ENCODE measurements around the gene NUDT8.
"Not testable (repeated sequence)": the region's sequence is repeated elsewhere in the genome, so short reads cannot be mapped to it uniquely, and the experiment has no call there.

Gene NUDT8

DNA sequence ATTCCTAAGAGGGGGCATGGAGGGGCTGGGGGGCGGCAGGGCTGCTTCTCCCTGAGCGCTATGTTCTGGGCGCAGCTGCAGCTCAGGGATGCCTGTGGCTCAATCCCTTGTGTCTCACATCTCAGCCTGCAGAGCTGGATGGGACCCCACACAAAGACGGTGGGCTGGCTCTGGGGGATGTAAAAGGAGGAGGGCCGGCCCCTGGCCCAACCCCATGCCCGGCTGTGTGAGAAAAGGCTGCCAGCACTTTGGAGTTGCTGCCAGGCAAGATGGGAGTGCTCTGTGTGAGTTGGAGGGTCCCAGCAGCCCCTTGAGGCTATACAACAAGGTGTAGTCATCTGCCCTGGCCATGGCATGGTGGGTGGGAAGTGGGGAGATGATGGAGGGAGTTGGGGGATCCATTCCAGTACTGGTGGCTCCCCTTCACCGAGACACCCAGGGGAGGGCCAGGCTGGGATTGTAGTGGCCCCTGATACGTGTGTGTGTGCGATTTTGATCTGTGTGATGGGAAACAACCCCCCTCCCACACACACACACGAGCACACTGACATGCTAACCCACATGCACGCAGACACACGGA lies 11.1 kb upstream of the NUDT8 start:
- TF ChIP-seq, protein P1, sequence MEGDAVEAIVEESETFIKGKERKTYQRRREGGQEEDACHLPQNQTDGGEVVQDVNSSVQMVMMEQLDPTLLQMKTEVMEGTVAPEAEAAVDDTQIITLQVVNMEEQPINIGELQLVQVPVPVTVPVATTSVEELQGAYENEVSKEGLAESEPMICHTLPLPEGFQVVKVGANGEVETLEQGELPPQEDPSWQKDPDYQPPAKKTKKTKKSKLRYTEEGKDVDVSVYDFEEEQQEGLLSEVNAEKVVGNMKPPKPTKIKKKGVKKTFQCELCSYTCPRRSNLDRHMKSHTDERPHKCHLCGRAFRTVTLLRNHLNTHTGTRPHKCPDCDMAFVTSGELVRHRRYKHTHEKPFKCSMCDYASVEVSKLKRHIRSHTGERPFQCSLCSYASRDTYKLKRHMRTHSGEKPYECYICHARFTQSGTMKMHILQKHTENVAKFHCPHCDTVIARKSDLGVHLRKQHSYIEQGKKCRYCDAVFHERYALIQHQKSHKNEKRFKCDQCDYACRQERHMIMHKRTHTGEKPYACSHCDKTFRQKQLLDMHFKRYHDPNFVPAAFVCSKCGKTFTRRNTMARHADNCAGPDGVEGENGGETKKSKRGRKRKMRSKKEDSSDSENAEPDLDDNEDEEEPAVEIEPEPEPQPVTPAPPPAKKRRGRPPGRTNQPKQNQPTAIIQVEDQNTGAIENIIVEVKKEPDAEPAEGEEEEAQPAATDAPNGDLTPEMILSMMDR (IDR thresholded peaks at IDR 0.05; ENCODE audit: control insufficient read depth, insufficient read depth, low read depth, low read length, missing control alignments) = no peak
- DNase-seq (ENCODE audit: low read depth) = no peak
- H3K4me3 ChIP-seq (ENCODE audit: control insufficient read depth, low read depth, low read length) = no peak overlapping the region

DNA sequence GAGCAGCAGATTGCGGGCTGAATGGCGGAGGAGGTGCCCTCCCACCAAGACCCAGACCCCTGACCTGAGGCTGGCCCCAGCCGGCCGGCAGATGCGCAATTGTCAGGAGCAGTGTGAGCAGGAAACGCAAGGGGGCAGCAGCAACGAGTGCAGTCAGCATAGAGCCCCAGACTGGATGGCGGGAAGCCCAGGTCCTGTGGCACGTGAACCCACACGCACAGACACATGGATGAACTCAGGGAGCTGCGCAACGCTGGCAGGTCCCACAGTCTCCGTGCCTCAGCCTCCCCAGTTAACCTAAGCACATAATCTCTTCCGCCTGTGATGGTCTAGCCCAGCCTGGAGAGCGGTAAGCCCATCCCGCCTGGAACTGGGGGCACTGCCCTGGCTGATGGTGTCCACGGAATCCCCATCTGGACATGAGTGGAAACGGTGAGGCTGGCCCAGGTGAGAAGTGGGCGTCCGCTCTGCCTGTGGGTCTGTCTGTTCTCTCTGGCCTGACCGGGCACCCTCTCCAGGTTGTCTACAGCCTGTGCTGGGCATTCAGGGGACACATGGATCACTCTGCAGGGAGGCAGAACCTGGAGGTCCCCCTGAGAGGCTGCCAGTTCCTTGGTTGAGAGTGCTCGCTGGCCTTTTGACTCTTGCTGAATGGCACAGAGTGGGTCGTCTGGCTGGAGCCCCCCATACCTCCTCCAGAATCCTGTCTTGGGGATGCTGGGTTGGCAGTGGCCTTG lies 10.5 kb upstream of the NUDT8 start:
- no peak for DNase-seq (ENCODE audit: low read depth)
- no peak overlapping the region for H3K4me3 ChIP-seq (ENCODE audit: control insufficient read depth, low read depth, low read length)
- TF ChIP-seq, protein P1 (IDR thresholded peaks at IDR 0.05; ENCODE audit: control insufficient read depth, insufficient read depth, low read depth, low read length, missing control alignments) = peak; percentile 75

DNA sequence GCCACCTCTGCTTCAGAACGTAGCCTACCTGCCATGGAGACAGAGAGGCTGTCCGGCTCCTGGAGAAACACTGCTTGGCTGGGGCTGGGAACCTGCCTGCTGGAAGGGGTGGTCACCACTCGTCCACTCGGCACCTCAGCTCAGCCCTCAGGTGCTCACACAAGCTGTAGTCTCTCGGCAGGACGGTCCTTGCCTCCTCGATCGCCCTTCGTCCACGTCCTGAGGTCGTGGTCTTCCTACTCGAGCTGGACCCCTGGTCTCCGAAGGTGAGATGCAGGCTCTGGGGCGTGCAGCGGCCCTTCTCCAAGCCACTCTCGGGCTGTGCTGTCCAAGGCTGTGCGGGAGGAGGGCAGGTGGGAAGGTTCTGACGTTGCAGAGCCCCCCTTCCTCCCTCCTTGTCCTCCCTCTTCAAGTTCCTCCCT lies 9.7 kb upstream of the NUDT8 start, which contains the start of gene TBX10:
Gene TBX10, minus strand, starts transcription at position 326 of the 422 bp plus-strand sequence. Its CDS starts 291 bp downstream, at position 35.
- no peak within 1 kb of the TSS for H3K4me3 ChIP-seq (ENCODE audit: control insufficient read depth, low read depth, low read length)
- TF ChIP-seq, protein P1 (IDR thresholded peaks at IDR 0.05; ENCODE audit: control insufficient read depth, insufficient read depth, low read depth, low read length, missing control alignments) = no peak
- no peak for DNase-seq (ENCODE audit: low read depth)

DNA sequence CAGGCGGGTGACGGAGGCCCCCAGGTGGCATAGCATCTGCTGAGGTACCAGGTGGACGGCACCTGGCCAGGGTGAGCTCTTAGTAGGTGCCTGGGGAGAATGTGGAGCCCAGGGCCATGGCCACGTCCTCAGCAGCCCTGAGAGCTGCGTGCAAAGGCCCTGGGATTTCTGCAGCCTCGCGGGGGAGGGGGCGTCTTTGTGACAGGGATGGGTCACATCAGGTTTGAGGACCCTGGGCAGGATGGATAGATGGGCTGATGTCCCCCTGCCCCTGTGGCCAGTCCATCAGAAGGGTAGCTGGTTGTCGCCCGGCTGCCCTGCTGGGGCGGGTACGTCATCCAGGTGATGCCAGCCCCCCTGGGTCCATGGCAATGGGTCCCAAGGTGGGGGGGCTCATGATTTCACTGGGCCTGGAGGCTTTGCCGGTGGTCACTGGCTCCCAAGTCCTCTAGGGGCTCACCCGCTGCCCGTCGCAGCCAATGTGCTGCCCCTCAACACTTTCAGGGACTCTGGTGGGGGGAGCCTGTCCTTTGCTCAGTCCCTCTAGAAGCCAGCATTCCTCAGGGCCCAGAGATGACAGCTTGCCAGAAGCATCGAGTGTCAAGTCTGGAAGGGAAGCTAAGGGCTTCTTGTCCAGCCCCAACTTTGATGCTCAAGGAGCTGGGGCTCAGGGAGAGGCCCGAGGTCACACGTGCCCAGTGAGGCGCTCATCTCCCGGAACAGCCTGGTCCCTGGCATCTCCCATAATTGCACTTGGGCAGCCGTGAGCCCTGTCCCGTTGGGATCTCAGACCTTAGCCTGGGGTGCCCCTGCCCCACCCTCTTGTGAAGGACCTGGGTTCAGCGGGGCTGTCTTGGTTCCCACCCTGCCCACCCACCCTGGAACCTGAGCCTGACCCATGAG lies 9.0 kb upstream of the NUDT8 start:
- DNase-seq (ENCODE audit: low read depth) = no peak
- H3K4me3 ChIP-seq (ENCODE audit: control insufficient read depth, low read depth, low read length) = no peak overlapping the region
- TF ChIP-seq, protein P1 (IDR thresholded peaks at IDR 0.05; ENCODE audit: control insufficient read depth, insufficient read depth, low read depth, low read length, missing control alignments) = no peak

DNA sequence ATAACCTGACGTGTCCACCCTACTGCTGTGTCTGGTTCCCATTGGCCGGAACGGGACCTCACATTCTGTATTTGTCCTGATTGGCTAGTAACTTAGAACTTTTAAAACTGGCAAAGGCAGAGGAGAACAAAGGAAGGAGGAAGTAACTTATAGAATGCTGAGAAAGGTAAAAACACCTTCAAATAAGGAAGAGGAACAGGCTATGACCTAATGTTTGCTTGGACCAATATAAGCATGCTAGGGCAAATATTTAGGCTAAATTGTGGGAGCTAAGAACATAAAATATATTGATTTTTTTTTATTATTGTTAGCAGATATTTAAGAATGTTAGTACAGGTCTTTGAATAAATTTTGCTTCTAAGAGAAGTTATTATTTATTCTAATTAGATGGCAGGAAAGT lies 7.7 kb upstream of the NUDT8 start:
- DNase-seq (ENCODE audit: low read depth) = not testable (repeated sequence)

DNA sequence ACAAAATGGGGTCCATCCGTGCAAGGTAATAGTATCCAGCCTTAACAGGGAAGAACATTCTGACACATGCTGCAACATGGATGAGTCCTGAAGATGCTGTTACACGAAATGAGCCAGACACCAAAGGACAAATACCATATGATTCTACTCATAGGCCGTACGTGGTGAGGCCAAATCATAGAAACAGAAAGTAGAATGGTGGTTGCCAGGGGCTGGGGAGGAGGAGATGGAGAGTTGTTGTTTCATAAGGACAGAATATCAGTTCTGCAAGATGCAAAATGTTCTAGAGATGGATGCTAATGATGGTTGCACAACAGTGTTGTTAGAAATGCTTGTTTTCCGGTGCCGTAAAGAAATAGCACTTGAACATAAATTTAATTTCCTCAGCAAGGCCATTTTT lies 7.2 kb upstream of the NUDT8 start:
- no peak for DNase-seq (ENCODE audit: low read depth)
- TF ChIP-seq, protein P1 (IDR thresholded peaks at IDR 0.05; ENCODE audit: control insufficient read depth, insufficient read depth, low read depth, low read length, missing control alignments) = no peak
- H3K4me3 ChIP-seq (ENCODE audit: control insufficient read depth, low read depth, low read length) = no peak overlapping the region

More for the DNA sequence above, 7.7 kb upstream of the NUDT8 start:
- not testable (repeated sequence) for H3K4me3 ChIP-seq (ENCODE audit: control insufficient read depth, low read depth, low read length)

DNA sequence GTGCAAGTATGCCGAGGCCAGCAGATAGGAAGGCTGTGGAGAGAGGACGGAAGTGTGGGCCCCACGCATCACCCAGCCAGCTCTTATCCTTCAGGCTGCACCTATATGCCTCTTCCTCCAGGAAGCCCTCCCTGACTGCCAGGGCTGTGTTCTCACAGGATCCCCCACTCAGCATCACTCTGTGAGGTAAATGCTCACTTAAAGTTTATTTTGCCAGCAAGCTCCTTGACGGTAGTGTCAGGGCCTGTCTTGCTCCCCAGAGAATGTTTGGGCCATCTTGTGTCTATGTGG lies 5.4 kb upstream of the NUDT8 start:
- H3K4me3 ChIP-seq (ENCODE audit: control insufficient read depth, low read depth, low read length) = no peak overlapping the region
- TF ChIP-seq, protein P1 (IDR thresholded peaks at IDR 0.05; ENCODE audit: control insufficient read depth, insufficient read depth, low read depth, low read length, missing control alignments) = no peak
- DNase-seq (ENCODE audit: low read depth) = no peak

All from AG09309 (cell line).